Measurements from ENCODE around the gene OSBP.

The OSBP gene

GRCh38 chr11:59601788-59602187 lies 13.8 kb downstream of the OSBP start:
- DNase-seq: no peak

DNA sequence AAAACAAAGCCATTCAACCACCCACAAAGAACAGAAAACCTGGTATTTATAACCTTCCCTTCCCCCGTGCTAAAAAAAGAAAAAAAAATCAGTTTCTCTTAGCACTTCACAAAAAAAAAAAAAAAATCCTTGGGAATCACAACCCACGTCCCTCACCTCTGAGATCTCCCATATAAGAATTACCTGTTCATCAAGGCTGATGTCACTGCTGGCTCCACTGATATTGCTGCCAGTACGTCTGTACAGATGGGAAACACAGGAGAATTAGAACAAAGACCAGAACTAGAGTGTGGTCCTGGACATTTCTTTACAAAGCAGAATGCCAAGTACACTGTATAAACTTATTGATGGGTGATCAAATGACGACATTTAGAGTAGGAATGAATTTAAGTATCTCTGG lies 14.9 kb downstream of the OSBP start:
- no peak for DNase-seq

DNA sequence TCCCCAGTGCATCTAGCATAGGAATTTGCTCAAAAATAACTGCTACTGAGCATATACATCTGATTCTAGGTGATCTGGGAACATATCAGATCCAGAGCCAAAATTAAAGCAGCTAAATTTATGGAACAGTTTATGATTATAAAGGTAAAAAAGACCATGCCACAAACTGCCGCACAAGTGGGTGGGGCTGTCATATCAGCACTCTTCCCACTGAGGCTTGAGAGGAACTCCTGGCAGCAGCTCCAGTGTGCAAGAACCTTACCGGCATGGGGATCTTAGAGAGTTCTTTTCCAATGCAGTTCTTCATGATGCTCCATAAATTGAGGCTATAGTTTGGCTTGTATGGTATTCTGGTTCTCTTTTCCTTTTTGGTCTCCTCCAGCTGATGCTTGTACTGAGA lies 15.3 kb downstream of the OSBP start:
- DNase-seq: no peak

DNA sequence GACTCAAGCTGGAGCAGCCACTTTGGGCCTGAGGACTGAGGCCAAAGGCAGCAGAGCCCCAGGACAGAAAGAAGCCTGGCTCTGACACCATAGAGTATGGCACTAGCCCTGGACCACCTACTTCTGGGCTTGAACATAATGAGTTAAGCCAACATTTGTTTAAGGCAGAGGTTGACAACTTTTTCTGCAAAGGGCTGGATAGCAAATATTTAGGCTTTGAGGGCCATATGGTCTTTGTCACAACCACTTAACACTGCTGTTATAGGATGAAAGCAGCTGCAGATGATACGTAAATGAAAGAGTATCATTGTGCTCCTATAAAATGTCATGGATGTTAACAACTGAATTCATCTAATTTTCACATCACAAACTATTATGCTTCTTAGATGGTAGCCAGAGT lies 16.6 kb downstream of the OSBP start:
- no peak for DNase-seq

- no peak for DNase-seq
Measured at GRCh38 chr11:59584294-59584693, 31.3 kb downstream of the OSBP start.

GRCh38 chr11:59582006-59582405 lies 33.6 kb downstream of the OSBP start:
- DNase-seq: no peak

GRCh38 chr11:59578369-59578768 lies 37.2 kb downstream of the OSBP start:
- no peak for DNase-seq

- no peak for DNase-seq
Measured at GRCh38 chr11:59575505-59575904, 40.1 kb downstream of the OSBP start.

DNA sequence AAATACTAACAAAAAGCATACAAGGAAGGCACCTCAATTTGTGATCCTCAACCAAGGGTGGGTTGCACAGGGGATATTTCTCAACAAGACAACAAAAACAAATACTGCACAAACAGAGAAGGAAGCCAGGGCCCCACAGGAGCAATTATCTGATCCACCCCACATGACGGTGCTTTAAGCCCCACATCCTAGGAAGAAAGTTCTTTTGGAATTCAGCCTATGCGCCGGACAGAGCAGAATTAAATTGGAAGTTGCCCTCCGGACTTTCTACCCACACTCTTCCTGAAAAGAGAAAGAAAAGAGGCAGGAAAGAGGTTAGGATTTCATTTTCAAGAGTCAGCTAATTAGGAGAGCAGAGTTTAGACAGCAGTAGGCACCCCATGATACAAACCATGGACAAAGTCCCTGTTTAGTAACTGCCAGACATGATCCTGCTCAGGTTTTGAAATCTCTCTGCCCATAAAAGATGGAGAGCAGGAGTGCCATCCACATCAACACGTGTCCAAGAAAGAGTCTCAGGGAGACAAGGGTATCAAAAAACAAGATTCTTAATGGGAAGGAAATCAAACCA lies 40.6 kb downstream of the OSBP start:
- no peak for DNase-seq

GRCh38 chr11:59574467-59574866 lies 41.1 kb downstream of the OSBP start:
- DNase-seq: no peak

GRCh38 chr11:59573216-59573615 lies 42.4 kb downstream of the OSBP start:
- no peak for DNase-seq

- no peak for DNase-seq
Measured at GRCh38 chr11:59572091-59572490, 43.5 kb downstream of the OSBP start.

DNA sequence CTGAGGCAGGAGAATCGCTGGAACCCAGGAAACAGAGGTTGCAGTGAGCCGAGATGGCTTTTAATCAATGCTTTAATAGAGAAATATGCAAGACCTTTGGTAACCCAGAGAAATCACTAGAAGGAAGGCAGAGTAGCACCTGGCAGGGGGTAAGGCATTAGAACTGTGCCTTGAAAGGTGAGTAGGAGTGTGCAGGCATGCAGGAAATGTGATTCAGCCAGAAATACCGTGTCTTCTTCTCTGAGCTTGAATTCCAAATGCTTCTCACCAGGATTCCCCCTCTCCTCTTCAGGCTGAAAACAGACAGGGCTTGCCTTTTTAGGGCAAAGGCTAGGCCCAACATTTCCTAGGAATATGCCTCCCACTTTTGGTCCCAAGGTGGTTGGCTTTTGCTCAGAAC lies 53.3 kb downstream of the OSBP start:
- no peak for DNase-seq

- DNase-seq: peak; percentile 88
Measured at GRCh38 chr11:59560702-59561473, 54.7 kb downstream of the OSBP start.

GRCh38 chr11:59560290-59560701 lies 55.3 kb downstream of the OSBP start:
- peak; percentile 90 for DNase-seq

- DNase-seq: no peak
Measured at GRCh38 chr11:59559886-59560285, 55.7 kb downstream of the OSBP start.

DNA sequence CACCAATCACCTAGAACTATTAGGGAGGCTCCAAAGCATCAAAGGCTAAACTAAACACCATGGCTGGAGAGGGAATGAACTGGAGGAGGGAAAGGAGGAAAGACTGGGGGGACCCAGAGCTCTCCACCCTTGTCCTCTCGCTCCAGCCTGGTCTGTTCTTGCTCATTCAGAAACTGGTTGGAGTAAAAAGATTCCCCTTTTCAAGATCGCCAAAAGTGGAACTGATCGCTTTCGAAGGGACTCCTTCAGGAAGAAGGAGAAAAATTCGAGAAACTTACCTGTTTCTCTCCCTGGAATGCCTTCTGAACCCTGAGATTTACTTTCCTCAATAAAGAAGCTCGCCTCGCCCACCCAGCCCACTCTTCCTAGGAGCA lies 57.3 kb downstream of the OSBP start:
- no peak for DNase-seq

DNA sequence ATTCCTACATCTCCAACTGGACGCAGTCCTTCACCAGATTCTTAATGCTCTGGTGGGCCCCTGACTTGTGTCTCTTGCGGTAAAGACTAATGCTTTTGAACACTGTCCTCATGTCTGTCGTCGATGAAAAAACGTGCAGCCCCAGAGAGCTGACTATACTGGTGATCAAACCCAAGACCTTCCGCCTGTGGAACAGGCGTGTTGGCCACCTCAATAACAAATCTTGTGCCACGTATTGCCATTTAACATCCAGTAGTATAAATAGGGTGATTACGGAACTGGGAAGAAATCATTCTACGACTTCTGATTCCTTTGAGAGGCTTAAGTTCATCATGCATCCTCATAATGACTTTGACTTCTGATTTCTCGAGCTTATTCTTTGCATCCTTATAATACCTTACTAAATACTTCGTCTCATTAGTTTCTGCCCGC lies 58.6 kb downstream of the OSBP start:
- peak; percentile 38 for DNase-seq

DNA sequence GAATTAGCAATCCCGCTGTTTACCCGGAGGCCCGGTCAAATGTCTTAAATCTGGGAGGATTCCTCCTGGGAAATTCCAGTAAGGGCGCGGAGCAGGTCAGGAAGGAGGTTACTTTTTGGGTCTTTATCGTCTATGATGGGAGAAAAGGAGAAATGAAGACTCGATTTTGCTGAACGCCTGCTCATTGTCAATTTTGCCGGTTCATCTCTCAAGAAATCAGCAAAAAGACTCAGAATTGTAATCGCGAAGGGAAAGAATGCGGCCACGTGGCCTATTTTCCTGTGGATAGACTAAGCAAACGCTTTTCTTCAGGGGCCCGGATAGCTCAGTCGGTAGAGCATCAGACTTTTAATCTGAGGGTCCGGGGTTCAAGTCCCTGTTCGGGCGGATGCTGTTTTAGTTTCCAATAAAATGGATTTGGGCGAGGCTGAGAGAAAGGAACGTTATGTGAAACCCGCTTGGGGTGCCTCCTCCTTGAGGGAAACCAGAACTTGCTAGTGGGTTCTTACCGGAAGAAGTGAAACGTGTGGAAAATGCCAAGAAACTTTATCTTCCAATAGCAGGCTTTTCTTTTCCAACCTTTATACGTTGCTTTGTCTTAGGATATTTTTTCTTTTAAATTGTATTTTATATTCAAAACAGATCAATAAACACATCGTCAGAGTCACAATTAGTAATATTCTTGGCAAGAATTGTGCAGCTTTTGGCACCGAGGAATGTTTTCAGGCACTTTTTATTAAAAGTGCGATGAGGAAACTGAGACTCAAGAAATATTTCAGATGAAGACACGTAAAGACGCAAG lies 59.3 kb downstream of the OSBP start:
- peak; percentile 92 for DNase-seq

- no peak for DNase-seq
Measured at GRCh38 chr11:59555601-59556114, 59.9 kb downstream of the OSBP start.

- DNase-seq: no peak
Measured at GRCh38 chr11:59553323-59553722, 62.3 kb downstream of the OSBP start.

DNA sequence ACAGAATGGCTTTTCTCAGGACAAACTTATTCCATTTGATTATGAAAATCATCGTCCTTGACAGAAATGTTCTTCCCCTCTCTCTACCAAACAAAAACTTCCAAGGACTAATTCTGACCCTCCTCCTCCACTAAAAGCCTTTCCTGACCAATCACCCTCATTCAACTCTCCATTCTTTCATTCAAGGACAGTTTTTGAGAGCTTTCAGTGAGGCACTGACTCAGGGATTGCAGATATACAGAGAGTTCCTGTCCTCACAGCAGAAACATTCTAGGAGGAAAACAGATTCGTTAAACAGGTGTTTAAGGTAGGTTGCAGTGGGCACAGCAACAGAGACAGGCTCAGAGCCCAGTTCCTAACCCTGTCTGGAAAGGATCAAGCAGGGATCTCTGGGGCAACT lies 62.7 kb downstream of the OSBP start:
- DNase-seq: no peak

- peak; percentile 61 for DNase-seq
Measured at GRCh38 chr11:59551659-59552521, 63.7 kb downstream of the OSBP start.

Data from stimulated activated CD8-positive, alpha-beta memory T cell treated with anti-CD3 and anti-CD28 coated beads, Interleukin-4, amount 100 ng/mL, for 48 hours (primary cell).